Transverse colon (tissue), 4 donors: Measurements from ENCODE around the gene TMED7.

ENCODE experiments used
- EP300 ChIP-seq: sonication (generic); formaldehyde crosslinking; IDR thresholded peaks from one replicate; pipeline ENCODE4 v1.6.1; 2017; ENCODE audit warnings: antibody characterized with exemption, low read depth
- POLR2A ChIP-seq: fragments of 450-650 bp; IDR thresholded peaks from one replicate; pipeline ENCODE4 v1.6.1; 2016; ENCODE audit warnings: antibody characterized with exemption, mild to moderate bottlenecking, moderate library complexity
- POLR2AphosphoS5 ChIP-seq, 3 donors: sonication (generic); formaldehyde crosslinking; IDR thresholded peaks; one replicate each; pipeline ENCODE4 v1.6.1; 2016; ENCODE audit warnings: antibody characterized with exemption in 3 of 3
- TF ChIP-seq, protein P1 (sequence below), 5 experiments: fragments of 200-600 bp in 3 of 5; fragments of 450-650 bp in 2 of 5; sonication (generic) in 3 of 5; IDR thresholded peaks; 1 replicate in 2 of 5; 2 replicates in 3 of 5; pipeline ENCODE4 v1.5.1; 2016 to 2017; ENCODE audit warnings: antibody characterized with exemption in 5 of 5, inconsistent platforms in 3 of 5, mild to moderate bottlenecking in 2 of 5, moderate library complexity in 1 of 5

DNA sequence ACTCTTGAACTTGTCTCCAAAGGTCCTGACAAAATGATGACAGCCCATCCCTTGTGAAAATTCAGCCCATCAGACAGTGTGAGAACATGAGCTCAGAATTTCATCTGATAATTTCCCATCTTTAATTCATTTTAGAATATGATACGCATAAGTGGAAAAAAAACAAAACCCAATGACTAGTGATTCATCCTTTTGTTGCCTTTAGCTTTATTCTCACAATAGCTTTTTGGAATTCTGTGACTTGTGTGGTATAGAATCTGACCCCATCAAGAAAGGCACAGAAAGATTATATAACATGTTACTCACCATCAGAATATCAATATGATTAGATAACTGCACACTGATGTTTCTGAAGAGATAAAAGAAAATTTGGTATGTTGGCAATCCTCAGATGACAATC is 16.1 kb upstream of the TMED7 start:
- TF ChIP-seq, protein P1, sequence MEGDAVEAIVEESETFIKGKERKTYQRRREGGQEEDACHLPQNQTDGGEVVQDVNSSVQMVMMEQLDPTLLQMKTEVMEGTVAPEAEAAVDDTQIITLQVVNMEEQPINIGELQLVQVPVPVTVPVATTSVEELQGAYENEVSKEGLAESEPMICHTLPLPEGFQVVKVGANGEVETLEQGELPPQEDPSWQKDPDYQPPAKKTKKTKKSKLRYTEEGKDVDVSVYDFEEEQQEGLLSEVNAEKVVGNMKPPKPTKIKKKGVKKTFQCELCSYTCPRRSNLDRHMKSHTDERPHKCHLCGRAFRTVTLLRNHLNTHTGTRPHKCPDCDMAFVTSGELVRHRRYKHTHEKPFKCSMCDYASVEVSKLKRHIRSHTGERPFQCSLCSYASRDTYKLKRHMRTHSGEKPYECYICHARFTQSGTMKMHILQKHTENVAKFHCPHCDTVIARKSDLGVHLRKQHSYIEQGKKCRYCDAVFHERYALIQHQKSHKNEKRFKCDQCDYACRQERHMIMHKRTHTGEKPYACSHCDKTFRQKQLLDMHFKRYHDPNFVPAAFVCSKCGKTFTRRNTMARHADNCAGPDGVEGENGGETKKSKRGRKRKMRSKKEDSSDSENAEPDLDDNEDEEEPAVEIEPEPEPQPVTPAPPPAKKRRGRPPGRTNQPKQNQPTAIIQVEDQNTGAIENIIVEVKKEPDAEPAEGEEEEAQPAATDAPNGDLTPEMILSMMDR (IDR thresholded peaks at IDR 0.05) = no peak
- TF ChIP-seq POLR2A = no peak
- no peak for TF ChIP-seq POLR2AphosphoS5 (IDR thresholded peaks at IDR 0.05)
- no peak for TF ChIP-seq EP300
